ENCODE measurements around the gene ZNF532.
"Not testable (repeated sequence)": the region's sequence is repeated elsewhere in the genome, so short reads cannot be mapped to it uniquely, and the experiment has no call there.

Gene ZNF532

GRCh38 chr18:58902961-58903360, 38.3 kb downstream of the ZNF532 start:
- DNase-seq (ENCODE audit: low read depth): no peak

- DNase-seq (ENCODE audit: low read depth): no peak
Measured at GRCh38 chr18:58903533-58903932, 38.9 kb downstream of the ZNF532 start.

- DNase-seq (ENCODE audit: low read depth): no peak
Measured at GRCh38 chr18:58905777-58906428, 41.2 kb downstream of the ZNF532 start.

- no peak for DNase-seq (ENCODE audit: low read depth)
Measured at GRCh38 chr18:58908006-58908405, 43.3 kb downstream of the ZNF532 start.

- no peak for DNase-seq (ENCODE audit: low read depth)
Measured at GRCh38 chr18:58909521-58909920, 44.8 kb downstream of the ZNF532 start.

GRCh38 chr18:58911241-58911640, 46.6 kb downstream of the ZNF532 start:
- DNase-seq (ENCODE audit: low read depth): no peak

GRCh38 chr18:58911766-58912165, 47.1 kb downstream of the ZNF532 start:
- no peak for DNase-seq (ENCODE audit: low read depth)

- DNase-seq (ENCODE audit: low read depth): no peak
Measured at GRCh38 chr18:58915006-58915799, 50.5 kb downstream of the ZNF532 start.

- no peak for DNase-seq (ENCODE audit: low read depth)
Measured at GRCh38 chr18:58915995-58916394, 51.3 kb downstream of the ZNF532 start.

- not testable (repeated sequence) for DNase-seq (ENCODE audit: low read depth)
Measured at GRCh38 chr18:58919934-58920333, 55.3 kb downstream of the ZNF532 start.

- DNase-seq (ENCODE audit: low read depth): no peak
Measured at GRCh38 chr18:58922995-58923394, 58.3 kb downstream of the ZNF532 start.

- DNase-seq (ENCODE audit: low read depth): no peak
Measured at GRCh38 chr18:58924473-58924872, 59.8 kb downstream of the ZNF532 start.

- no peak for DNase-seq (ENCODE audit: low read depth)
Measured at GRCh38 chr18:58927659-58928058, 63.0 kb downstream of the ZNF532 start.

GRCh38 chr18:58928386-58928785, 63.7 kb downstream of the ZNF532 start:
- DNase-seq (ENCODE audit: low read depth): no peak

GRCh38 chr18:58929206-58929605, 64.5 kb downstream of the ZNF532 start:
- DNase-seq (ENCODE audit: low read depth): no peak

- no peak for DNase-seq (ENCODE audit: low read depth)
Measured at GRCh38 chr18:58934356-58934755, 69.7 kb downstream of the ZNF532 start.

- DNase-seq (ENCODE audit: low read depth): no peak
Measured at GRCh38 chr18:58934933-58935577, 70.4 kb downstream of the ZNF532 start.

- DNase-seq (ENCODE audit: low read depth): no peak
Measured at GRCh38 chr18:58937071-58937886, 72.6 kb downstream of the ZNF532 start.

- DNase-seq (ENCODE audit: low read depth): no peak
Measured at GRCh38 chr18:58937887-58938267, 73.2 kb downstream of the ZNF532 start.

- no peak for DNase-seq (ENCODE audit: low read depth)
Measured at GRCh38 chr18:58941426-58942099, 76.9 kb downstream of the ZNF532 start.

- DNase-seq (ENCODE audit: low read depth): no peak
Measured at GRCh38 chr18:58943896-58944295, 79.2 kb downstream of the ZNF532 start.

Data from activated T-helper 1 cell treated with Interleukin-2 at 50 U/mL for 16 hours (primary cell).